NAMALWA (cell line): ENCODE data around the gene HOXB9.
A peak's percentile ranks its signal among the peaks of the same experiment; 100 is the strongest.

ENCODE experiments used
- DNase-seq: peaks from one replicate; pipeline ENCODE4 v3.0.0-alpha.2; 2015; ENCODE audit warnings: low spot score

HOXB9 gene

GRCh38 chr17:48610282-48611211 is 15.6 kb downstream of the HOXB9 start, which contains the start of gene HOXB7:
TSS of gene HOXB7 (minus strand) at chr17:48611017. CDS start at chr17:48610918, 99 bp downstream.
- peak; percentile 53 for DNase-seq

- no peak for DNase-seq
These were observed 16.3 kb downstream of the HOXB9 start for GRCh38 chr17:48609759-48610281.

- no peak for DNase-seq
These were observed 17.1 kb downstream of the HOXB9 start for GRCh38 chr17:48609033-48609432.

GRCh38 chr17:48608494-48608834 is 17.7 kb downstream of the HOXB9 start:
- no peak for DNase-seq

- no peak for DNase-seq
These were observed 19.1 kb downstream of the HOXB9 start for GRCh38 chr17:48606892-48607614.

GRCh38 chr17:48605991-48606891 is 19.9 kb downstream of the HOXB9 start:
- DNase-seq, result no peak

- no peak for DNase-seq
These were observed 20.7 kb downstream of the HOXB9 start for GRCh38 chr17:48605409-48605919.

GRCh38 chr17:48604770-48605329 is 21.3 kb downstream of the HOXB9 start, which contains the start of gene HOXB6:
TSS of gene HOXB6 (minus strand) at chr17:48604986. CDS start at chr17:48598150, 6,836 bp downstream.
- no peak for DNase-seq

GRCh38 chr17:48603959-48604769 is 22.0 kb downstream of the HOXB9 start:
- DNase-seq, result no peak

- DNase-seq, result no peak
These were observed 24.4 kb downstream of the HOXB9 start for GRCh38 chr17:48601539-48602425.

GRCh38 chr17:48601207-48601538 is 25.0 kb downstream of the HOXB9 start:
- DNase-seq, result no peak

GRCh38 chr17:48600244-48601098 is 25.7 kb downstream of the HOXB9 start:
- no peak for DNase-seq

- DNase-seq, result no peak
These were observed 26.8 kb downstream of the HOXB9 start for GRCh38 chr17:48599354-48599753.

- no peak for DNase-seq
These were observed 27.4 kb downstream of the HOXB9 start for GRCh38 chr17:48598736-48599135.

- DNase-seq, result no peak
These were observed 28.2 kb downstream of the HOXB9 start for GRCh38 chr17:48597778-48598631.

- no peak for DNase-seq
These were observed 28.7 kb downstream of the HOXB9 start for GRCh38 chr17:48597528-48597777.

GRCh38 chr17:48596735-48597527 is 29.2 kb downstream of the HOXB9 start:
- DNase-seq, result no peak
